ENCODE results near the gene GRB2.
A peak's percentile ranks its signal among the peaks of the same experiment; 100 is the strongest.
"Not testable (repeated sequence)": the region's sequence is repeated elsewhere in the genome, so short reads cannot be mapped to it uniquely, and the experiment has no call there.

Gene GRB2

DNA sequence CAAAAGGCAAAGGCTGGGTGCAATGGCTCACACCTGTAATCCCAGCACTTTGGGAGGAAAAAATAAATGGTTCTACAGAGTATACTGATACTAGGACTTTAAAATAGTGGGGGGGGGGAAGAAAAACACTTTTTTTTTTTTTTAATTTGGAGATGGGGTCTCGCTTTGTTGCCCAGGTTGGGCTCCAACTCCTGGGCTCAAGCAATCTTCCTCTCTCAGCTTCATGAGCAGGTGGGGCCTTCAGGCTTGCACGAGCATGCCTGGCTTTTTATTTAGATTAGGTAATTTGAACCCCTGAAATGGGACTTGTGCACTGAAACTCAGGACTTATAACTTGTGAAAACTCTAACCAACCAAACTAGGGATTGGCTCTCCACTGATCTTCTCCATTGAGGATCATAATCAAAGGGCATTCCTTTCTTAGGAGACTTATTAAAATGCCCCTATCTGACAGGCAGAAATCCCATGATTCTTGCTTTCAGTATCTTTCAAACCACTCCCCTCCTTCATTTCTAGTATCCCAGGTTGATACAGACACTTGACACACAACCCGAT, 16.9 kb downstream of the GRB2 start:
- TF ChIP-seq, protein P1, sequence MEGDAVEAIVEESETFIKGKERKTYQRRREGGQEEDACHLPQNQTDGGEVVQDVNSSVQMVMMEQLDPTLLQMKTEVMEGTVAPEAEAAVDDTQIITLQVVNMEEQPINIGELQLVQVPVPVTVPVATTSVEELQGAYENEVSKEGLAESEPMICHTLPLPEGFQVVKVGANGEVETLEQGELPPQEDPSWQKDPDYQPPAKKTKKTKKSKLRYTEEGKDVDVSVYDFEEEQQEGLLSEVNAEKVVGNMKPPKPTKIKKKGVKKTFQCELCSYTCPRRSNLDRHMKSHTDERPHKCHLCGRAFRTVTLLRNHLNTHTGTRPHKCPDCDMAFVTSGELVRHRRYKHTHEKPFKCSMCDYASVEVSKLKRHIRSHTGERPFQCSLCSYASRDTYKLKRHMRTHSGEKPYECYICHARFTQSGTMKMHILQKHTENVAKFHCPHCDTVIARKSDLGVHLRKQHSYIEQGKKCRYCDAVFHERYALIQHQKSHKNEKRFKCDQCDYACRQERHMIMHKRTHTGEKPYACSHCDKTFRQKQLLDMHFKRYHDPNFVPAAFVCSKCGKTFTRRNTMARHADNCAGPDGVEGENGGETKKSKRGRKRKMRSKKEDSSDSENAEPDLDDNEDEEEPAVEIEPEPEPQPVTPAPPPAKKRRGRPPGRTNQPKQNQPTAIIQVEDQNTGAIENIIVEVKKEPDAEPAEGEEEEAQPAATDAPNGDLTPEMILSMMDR (conservative IDR thresholded peaks at IDR 0.05) = no peak
- H3K27ac ChIP-seq = peak overlapping the region; percentile 32; the same call in 1 of the 2 replicates

DNA sequence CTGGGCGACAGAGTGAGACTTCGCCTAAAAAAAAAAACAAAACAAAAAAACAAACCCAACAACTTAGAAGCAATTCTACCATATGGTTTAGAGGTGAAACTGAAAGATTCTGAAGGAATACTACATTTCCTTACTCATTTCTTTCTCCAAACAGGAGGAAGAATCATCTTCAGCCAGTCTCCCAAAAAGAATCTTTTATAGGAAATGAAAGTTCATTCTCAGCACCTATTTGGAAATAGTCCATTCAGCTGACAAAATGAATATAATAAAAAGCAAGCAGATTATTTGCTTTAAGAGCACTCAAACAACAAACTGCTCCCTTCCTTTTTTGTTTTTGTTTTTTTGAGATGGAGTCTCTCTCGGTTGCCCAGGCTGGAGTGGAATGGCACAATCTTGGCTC, 17.7 kb downstream of the GRB2 start:
- peak overlapping the region; percentile 32 for H3K27ac ChIP-seq
- TF ChIP-seq, protein P1 (conservative IDR thresholded peaks at IDR 0.05) = no peak

DNA sequence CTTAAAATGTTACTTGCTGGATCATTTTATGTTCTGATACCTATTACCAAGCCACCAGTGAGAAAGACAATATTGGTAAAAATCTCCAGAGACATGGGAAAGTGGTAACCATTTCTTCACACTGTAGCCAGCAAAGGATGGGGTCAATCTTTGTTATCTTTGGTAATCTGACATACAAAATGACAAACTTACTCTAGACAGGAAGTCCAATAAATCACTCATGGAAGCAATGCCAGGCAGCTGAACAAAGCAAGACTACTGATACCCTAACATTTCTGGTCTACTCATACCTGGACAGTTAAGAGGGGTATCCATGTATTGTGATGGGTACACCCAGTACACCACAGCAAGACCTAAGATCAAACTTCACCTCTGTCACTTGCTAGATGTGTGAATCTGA, 19.0 kb downstream of the GRB2 start:
- no peak overlapping the region for H3K27ac ChIP-seq
- TF ChIP-seq, protein P1 (conservative IDR thresholded peaks at IDR 0.05) = no peak

DNA sequence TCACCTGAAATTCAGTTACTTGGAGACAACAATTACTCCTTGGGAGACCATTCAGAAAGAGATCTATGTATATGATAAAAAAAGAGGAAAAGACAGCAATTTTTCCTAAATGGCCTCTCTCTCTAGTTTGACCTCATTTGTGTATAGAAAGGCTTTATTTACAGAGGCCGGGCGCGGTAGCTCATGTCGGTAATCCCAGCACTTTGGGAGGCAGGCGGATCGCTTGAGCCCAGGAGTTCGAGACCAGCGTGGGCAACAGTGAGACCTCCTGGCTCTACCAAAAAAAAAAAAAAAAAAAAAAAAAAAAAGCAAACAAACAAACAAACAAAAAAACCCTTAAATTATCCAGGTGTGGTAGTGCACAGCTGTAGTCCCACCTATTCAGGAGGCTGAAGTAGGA, 20.7 kb downstream of the GRB2 start:
- TF ChIP-seq, protein P1 (conservative IDR thresholded peaks at IDR 0.05) = no peak
- no peak overlapping the region for H3K27ac ChIP-seq

DNA sequence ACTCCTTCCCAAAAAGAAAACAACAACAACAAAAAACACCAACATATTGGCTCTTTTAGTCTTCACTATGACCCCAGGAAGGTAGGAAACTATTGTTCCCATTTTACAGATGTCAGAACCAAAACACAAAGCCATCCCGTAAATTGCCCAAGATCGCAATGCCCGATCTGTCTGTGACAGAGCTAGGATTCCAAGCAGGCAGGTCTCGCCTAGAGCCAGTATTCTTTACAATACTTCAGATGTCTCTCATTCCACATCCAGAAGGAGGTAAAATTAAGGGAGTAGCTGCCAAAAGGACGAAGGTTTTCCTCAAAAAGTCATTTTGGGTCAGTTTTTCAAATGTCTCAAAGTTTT, 21.7 kb downstream of the GRB2 start:
- TF ChIP-seq, protein P1 (conservative IDR thresholded peaks at IDR 0.05) = no peak
- H3K27ac ChIP-seq = no peak overlapping the region

DNA sequence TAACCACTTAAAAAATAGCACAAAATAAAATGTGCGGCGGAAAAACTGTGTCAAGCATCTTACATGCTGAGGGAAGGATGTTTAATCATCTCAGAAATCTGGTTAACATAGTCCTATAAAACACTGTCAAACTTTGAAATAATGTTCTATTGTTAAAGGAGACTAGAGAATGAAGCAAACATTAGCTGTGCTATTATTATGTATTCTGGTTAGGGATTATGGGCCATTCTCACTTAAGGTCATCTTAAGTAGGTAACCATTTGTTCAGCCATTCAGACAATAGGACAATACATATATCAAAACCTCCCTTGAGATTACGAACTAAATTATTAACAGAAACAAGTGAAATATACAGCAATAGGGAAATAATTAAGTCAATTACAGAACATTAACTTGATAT, 24.7 kb downstream of the GRB2 start:
- TF ChIP-seq, protein P1 (conservative IDR thresholded peaks at IDR 0.05) = no peak
- H3K27ac ChIP-seq = no peak overlapping the region

DNA sequence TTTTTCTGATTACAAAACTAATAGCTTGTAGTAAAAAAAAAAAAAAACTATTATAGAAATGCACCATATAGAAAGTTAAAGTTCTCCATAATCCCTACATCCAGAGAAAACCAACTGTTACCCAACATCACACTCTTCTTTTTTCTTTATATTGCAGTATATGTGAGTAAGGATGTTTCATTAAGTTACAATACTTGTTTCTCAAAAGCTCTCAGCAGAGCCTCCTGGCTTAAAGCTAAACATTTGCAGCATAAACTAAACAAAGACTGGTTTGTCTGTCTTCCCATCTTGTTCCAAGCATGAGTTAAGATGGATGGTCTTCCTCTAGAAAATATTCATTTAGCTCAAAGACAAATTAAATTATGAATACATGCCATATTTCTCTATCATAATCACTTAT, 25.2 kb downstream of the GRB2 start:
- H3K27ac ChIP-seq = no peak overlapping the region
- TF ChIP-seq, protein P1 (conservative IDR thresholded peaks at IDR 0.05) = no peak

DNA sequence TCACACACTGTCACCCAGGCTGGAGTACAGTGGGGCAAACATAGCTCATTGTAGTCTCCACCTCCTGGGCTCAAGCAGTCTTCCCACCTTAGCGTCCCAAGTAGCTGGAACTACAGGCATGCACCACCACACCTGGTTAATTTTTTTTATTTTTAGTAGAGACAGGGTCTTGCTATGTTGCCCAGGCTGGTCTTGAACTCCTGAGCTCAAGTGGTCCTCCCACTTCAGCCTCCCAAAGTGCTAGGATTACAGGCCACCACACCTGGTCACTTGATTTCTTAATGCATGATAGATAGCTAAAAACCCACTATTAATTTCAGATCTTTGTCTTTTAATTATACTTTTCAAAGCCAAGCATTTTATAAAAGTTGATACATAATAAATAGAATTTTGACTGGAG, 26.1 kb downstream of the GRB2 start:
- H3K27ac ChIP-seq = not testable (repeated sequence)

Measured in VCaP (cell line).